K562 (cell line): ENCODE results near the gene ABHD4. TPM values are rescaled to one million over a fixed set of nuclear protein-coding genes. Genes with fewer than 3 reads are reported as not detected.
A peak's percentile ranks its signal among the peaks of the same experiment; 100 is the strongest.

Source experiments
- CSDE1 ChIP-seq, 2 experiments: fragments of 450-650 bp; IDR thresholded peaks; 2 replicates each; pipeline ENCODE4 v1.6.1; 2016; ENCODE audit warnings: mild to moderate bottlenecking in 1 of 2
- GABPB1 ChIP-seq: sonication (generic); formaldehyde crosslinking; IDR thresholded peaks from 2 replicates; pipeline ENCODE4 v1.8.0; 2022; ENCODE audit warnings: mild to moderate bottlenecking, missing genetic modification reagents
- GATA2 ChIP-seq: sonication (generic); formaldehyde crosslinking; IDR thresholded peaks from 2 replicates; pipeline ENCODE4 v1.4.0; 2020; ENCODE audit warnings: mild to moderate bottlenecking, missing genetic modification reagents
- HDAC1 ChIP-seq, 2 experiments: fragments of 450-650 bp; IDR thresholded peaks; 2 replicates each; pipeline ENCODE4 v1.6.1; 2016 to 2017; ENCODE audit warnings: inconsistent platforms in 1 of 2, mild to moderate bottlenecking in 1 of 2, moderate library complexity in 1 of 2
- MBD2 ChIP-seq: sonication (generic); IDR thresholded peaks from 2 replicates; pipeline ENCODE4 v1.6.1; 2016; ENCODE audit warnings: low read depth, borderline replicate concordance
- MCM5 ChIP-seq: fragments of 450-650 bp; IDR thresholded peaks from 2 replicates; pipeline ENCODE4 v1.6.1; 2016; ENCODE audit warnings: low read depth
- MECOM ChIP-seq: fragments of 250-450 bp; sonication (Bioruptor Pico); IDR thresholded peaks from 2 replicates; pipeline ENCODE4 v1.8.0; 2022; ENCODE audit warnings: inconsistent platforms
- NRF1 ChIP-seq, 2 experiments: fragments of 450-650 bp; IDR thresholded peaks in 1 of 2; conservative IDR thresholded peaks in 1 of 2; 2 replicates each; pipeline ENCODE4 v1.6.1; 2014; ENCODE audit warnings: mild to moderate bottlenecking in 2 of 2
- POLR2G ChIP-seq: fragments of 200-400 bp; formaldehyde crosslinking; IDR thresholded peaks from 2 replicates; pipeline ENCODE4 v1.6.1; 2017; ENCODE audit warnings: low read depth, mild to moderate bottlenecking, antibody characterized with exemption, low read length, moderate library complexity
- RBM14 ChIP-seq: fragments of 200-400 bp; formaldehyde crosslinking; IDR thresholded peaks from 2 replicates; pipeline ENCODE4 v1.6.1; 2018; ENCODE audit warnings: low read depth, mild to moderate bottlenecking, low read length, moderate library complexity, borderline replicate concordance; ENCODE audit not compliant: insufficient read depth
- SIN3B ChIP-seq: fragments of 450-650 bp; IDR thresholded peaks from 2 replicates; pipeline ENCODE4 v1.6.1; 2017; ENCODE audit warnings: low read depth, mild to moderate bottlenecking, moderate library complexity
- SPI1 ChIP-seq: IDR thresholded peaks from 2 replicates; pipeline ENCODE4 v1.6.1; 2011; ENCODE audit warnings: low read depth, low read length, control low read depth, borderline replicate concordance
- TAF1 ChIP-seq: IDR thresholded peaks from 2 replicates; pipeline ENCODE4 v1.6.1; 2011; ENCODE audit warnings: mild to moderate bottlenecking, low read length, moderate library complexity; ENCODE audit not compliant: insufficient read depth, control insufficient read depth, severe bottlenecking; ENCODE audit errors: extremely low read depth
- ZBED1 ChIP-seq: IDR thresholded peaks from 2 replicates; pipeline ENCODE4 v1.6.1; 2014
- polyA plus RNA-seq, 8 experiments: library from polyadenylated mRNA; depleted of rRNA in 4 of 8; stranded (reverse) in 5 of 8; unstranded in 3 of 8; fragments of >200 nt; fragmentation: Nextera tagmentation in 2 of 8; fragmentation: Illumina TruSeq in 1 of 8; extraction: Ambion mirVana in 2 of 8; extraction: Trizol in 1 of 8; gene quantifications; 2 replicates each; pipeline versions ENCODE4 v1.2.1 to v1.2.3, GENCODE V29; 2011 to 2014; ENCODE audit warnings: inconsistent platforms in 1 of 8, missing spikeins in 1 of 8
- total RNA-seq, 7 experiments: library from RNA; depleted of rRNA in 6 of 7; stranded (reverse); fragments of >200 nt in 6 of 7; fragmentation: Illumina TruSeq in 2 of 7; extraction: Trizol in 2 of 7; gene quantifications; 2 replicates each; pipeline versions ENCODE4 v1.2.1 to v1.2.3, GENCODE V29; 2011 to 2021; ENCODE audit warnings: low replicate concordance in 1 of 7
- TF ChIP-seq, protein P1 (sequence below): fragments of 450-650 bp; formaldehyde crosslinking; conservative IDR thresholded peaks from 2 replicates; pipeline ENCODE4 v1.4.0; 2022; ENCODE audit warnings: mild to moderate bottlenecking, missing genetic modification characterization
- TF ChIP-seq, protein P2 (sequence below): sonication (generic); formaldehyde crosslinking; IDR thresholded peaks from 2 replicates; pipeline ENCODE4 v1.8.1; 2022; ENCODE audit warnings: missing genetic modification reagents
- TF ChIP-seq, protein P3 (sequence below): fragments of 250-450 bp; sonication (Bioruptor Pico); IDR thresholded peaks from 2 replicates; pipeline ENCODE4 v1.8.0; 2021; ENCODE audit warnings: mild to moderate bottlenecking, moderate library complexity
- TF ChIP-seq, protein P4 (sequence below): fragments of 250-450 bp; sonication (Bioruptor Pico); IDR thresholded peaks from 2 replicates; pipeline ENCODE4 v1.5.0; 2022; ENCODE audit warnings: mild to moderate bottlenecking
- TF ChIP-seq, protein P5 (sequence below): fragments of 450-650 bp; IDR thresholded peaks from 2 replicates; pipeline ENCODE4 v1.6.1; 2014; ENCODE audit warnings: low read depth, mild to moderate bottlenecking, moderate library complexity, borderline replicate concordance

The ABHD4 gene
- total and polyA plus RNA-seq, 9 of the 15 experiments (the other 6 are each of a cell fraction or from before 2014, with no cell fraction given) = 3.6 to 12.0 (median 7.2) TPM

DNA sequence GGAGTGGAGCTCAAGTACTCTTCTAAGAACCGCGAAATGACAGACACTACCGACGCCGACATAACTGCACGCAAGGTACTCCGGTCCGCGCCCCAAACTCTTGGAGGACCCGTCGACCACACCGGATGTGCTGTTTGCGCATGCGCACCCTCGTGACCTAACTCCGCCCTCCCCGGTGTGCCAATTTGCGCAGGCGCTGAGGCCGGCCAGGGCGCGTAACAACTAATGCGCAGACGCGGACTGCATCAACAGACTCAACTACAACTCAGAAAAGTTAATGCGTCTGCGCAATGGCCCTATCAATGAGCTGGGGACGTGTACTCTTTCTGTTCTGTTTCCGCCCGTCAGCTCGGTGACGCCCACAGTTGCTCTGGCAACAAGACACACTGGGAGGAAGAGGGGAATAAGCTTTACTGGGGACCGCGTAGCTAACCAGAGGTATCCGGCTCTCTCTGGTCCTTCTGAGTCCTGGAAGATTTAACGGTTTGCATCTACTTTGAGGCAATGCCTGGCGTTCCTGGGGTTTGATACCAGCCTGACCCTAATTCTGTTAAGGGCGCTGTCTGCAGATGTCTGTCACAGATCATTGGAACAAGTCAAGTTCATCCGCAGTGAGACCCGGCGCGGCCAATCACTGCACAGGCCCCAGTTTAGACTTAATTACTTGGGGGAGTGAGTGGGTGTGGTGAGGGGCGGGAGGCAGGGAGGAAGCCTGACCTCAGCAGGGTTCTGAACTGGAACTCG lies 8.8 kb upstream of the ABHD4 start, which contains the start of gene DAD1 (continued):
- TF ChIP-seq, protein P1, sequence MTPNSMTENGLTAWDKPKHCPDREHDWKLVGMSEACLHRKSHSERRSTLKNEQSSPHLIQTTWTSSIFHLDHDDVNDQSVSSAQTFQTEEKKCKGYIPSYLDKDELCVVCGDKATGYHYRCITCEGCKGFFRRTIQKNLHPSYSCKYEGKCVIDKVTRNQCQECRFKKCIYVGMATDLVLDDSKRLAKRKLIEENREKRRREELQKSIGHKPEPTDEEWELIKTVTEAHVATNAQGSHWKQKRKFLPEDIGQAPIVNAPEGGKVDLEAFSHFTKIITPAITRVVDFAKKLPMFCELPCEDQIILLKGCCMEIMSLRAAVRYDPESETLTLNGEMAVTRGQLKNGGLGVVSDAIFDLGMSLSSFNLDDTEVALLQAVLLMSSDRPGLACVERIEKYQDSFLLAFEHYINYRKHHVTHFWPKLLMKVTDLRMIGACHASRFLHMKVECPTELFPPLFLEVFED = 0 out of 2 replicates have a peak, but pooled peaks have one; percentile 6
- peak; percentile 82 for TF ChIP-seq TAF1
- no peak for TF ChIP-seq GATA2 (CRISPR knock-in tag)
- peak; percentile 99 for TF ChIP-seq NRF1 (conservative IDR thresholded peaks at IDR 0.05 in 1 of 2, IDR thresholded peaks at IDR 0.05 in 1 of 2)
- TF ChIP-seq, protein P2, sequence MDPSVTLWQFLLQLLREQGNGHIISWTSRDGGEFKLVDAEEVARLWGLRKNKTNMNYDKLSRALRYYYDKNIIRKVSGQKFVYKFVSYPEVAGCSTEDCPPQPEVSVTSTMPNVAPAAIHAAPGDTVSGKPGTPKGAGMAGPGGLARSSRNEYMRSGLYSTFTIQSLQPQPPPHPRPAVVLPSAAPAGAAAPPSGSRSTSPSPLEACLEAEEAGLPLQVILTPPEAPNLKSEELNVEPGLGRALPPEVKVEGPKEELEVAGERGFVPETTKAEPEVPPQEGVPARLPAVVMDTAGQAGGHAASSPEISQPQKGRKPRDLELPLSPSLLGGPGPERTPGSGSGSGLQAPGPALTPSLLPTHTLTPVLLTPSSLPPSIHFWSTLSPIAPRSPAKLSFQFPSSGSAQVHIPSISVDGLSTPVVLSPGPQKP (CRISPR knock-in tag) = no peak
- no peak for TF ChIP-seq RBM14
- peak in 1 of 2 experiments; percentile 79; a peak in 2 of 4 replicates for TF ChIP-seq CSDE1 (IDR thresholded peaks at IDR 0.05)
- TF ChIP-seq, protein P3, sequence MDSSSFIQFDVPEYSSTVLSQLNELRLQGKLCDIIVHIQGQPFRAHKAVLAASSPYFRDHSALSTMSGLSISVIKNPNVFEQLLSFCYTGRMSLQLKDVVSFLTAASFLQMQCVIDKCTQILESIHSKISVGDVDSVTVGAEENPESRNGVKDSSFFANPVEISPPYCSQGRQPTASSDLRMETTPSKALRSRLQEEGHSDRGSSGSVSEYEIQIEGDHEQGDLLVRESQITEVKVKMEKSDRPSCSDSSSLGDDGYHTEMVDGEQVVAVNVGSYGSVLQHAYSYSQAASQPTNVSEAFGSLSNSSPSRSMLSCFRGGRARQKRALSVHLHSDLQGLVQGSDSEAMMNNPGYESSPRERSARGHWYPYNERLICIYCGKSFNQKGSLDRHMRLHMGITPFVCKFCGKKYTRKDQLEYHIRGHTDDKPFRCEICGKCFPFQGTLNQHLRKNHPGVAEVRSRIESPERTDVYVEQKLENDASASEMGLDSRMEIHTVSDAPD (CRISPR knock-in tag) = no peak
- TF ChIP-seq, protein P4, sequence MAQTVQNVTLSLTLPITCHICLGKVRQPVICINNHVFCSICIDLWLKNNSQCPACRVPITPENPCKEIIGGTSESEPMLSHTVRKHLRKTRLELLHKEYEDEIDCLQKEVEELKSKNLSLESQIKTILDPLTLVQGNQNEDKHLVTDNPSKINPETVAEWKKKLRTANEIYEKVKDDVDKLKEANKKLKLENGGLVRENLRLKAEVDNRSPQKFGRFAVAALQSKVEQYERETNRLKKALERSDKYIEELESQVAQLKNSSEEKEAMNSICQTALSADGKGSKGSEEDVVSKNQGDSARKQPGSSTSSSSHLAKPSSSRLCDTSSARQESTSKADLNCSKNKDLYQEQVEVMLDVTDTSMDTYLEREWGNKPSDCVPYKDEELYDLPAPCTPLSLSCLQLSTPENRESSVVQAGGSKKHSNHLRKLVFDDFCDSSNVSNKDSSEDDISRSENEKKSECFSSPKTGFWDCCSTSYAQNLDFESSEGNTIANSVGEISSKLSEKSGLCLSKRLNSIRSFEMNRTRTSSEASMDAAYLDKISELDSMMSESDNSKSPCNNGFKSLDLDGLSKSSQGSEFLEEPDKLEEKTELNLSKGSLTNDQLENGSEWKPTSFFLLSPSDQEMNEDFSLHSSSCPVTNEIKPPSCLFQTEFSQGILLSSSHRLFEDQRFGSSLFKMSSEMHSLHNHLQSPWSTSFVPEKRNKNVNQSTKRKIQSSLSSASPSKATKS (CRISPR knock-in tag) = no peak
- TF ChIP-seq SPI1 = peak; percentile 59; the same call in 1 of the 2 replicates
- TF ChIP-seq HDAC1 (IDR thresholded peaks at IDR 0.05) = peak in 1 of 2 experiments; percentile 61; a peak in 2 of 4 replicates
- TF ChIP-seq GABPB1 = peak; percentile 63; the same call in 1 of the 2 replicates
- TF ChIP-seq MCM5 = no peak
- no peak for TF ChIP-seq SIN3B
- TF ChIP-seq, protein P5, sequence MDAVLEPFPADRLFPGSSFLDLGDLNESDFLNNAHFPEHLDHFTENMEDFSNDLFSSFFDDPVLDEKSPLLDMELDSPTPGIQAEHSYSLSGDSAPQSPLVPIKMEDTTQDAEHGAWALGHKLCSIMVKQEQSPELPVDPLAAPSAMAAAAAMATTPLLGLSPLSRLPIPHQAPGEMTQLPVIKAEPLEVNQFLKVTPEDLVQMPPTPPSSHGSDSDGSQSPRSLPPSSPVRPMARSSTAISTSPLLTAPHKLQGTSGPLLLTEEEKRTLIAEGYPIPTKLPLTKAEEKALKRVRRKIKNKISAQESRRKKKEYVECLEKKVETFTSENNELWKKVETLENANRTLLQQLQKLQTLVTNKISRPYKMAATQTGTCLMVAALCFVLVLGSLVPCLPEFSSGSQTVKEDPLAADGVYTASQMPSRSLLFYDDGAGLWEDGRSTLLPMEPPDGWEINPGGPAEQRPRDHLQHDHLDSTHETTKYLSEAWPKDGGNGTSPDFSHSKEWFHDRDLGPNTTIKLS = peak; percentile 88
- no peak for TF ChIP-seq MECOM (CRISPR knock-in tag)
- TF ChIP-seq ZBED1 = no peak
- TF ChIP-seq MBD2 = peak; percentile 51
- TF ChIP-seq POLR2G = peak; percentile 84
